ENCODE results near the gene RFLNA.
A peak's percentile ranks its signal among the peaks of the same experiment; 100 is the strongest.

RFLNA gene

DNA sequence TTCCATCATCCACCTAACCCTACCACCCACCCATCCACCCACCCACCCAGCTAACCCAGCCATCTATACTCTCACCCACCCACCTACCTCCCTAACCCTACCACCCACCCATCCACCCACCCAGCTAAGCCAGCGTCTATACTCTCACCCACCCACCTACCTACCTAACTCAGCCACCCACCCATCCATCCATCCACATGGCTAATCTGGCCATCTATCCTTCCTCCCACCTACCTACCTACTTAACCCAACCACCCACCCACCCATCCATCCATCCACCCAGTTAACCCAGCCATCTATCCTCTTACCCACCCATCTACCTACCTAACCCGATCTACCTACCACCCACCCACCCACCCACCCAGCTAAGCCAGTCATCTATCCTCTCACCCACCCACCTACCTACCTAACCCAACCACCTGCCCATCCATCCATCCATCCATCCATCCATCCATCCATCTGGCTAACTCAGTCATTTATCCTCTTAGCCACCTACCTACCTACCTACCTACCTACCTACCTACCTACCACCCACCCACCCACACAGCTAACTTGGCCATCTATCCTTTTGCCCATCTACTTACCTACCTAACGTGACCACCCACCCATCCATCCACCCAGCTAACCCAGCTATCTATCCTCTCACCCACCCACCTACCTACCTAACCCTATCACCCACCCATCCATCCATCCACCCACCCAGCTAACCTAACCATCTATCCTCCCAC, 44.1 kb downstream of the RFLNA start:
- DNase-seq, result no peak

DNA sequence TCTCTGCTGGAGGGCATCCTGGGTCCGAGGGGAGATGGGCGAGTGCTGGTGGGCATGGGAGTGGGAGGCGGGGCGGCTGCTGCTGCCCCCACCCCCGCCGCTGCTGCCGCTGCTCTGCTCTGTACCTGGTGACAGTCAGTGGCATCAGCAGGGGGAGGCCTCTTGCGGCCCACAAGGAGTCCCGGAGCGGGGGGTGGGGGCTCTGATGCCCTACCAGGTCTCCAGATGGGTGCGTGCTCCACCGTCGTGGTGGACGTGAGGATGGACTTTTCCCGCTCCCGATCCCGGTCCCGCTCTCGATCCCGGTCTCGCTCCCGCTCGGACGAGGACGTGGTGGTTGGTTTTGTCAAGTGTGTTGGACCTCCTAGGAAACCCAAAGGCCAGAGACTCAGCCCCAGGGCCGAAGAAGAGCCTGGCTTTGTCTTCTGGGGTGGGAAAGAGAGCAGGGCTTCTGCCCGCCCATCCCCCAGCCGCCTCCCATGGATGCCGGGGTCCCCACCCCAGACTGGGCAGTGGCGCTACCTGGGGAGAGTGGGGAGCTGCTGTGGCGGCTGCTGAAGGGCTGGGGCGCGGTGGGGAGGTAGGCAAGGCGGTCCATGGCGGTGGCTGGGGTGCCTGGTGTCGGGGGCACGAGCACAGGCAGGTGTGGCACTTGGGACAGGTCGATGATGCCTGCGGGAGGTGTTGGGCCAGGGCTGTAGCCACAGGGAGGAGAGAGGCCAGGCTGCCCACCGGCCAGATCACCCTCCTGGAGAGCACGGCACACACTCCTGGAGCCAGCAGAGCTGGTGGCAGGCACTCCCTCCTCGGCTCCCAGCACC, 45.4 kb downstream of the RFLNA start:
- no peak for DNase-seq

DNA sequence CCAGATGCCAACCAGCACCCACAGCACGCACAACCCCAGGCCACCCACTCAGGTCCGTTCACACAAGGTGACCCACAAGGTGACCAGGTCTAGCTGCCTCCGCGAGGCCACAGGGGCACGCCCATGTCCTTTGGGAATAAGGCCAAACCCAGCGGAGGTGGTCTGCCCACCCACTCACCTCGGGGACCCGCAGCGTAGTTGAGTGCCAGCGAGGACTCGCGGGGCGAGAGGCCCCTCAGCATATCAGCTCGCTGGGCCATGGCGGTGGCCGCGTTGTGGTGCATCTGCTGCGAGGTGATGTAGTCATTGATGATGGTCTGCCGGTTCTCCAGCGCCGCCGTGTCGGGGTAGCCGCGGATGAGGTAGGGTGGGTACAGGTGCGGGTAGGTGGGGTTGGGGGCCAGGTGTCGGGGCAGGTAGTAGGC, 46.8 kb downstream of the RFLNA start:
- DNase-seq, result no peak

- DNase-seq, result no peak
Observed at GRCh38 chr12:124344022-124344421, 49.1 kb downstream of the RFLNA start.

GRCh38 chr12:124344526-124344925, 49.6 kb downstream of the RFLNA start:
- DNase-seq, result no peak

DNA sequence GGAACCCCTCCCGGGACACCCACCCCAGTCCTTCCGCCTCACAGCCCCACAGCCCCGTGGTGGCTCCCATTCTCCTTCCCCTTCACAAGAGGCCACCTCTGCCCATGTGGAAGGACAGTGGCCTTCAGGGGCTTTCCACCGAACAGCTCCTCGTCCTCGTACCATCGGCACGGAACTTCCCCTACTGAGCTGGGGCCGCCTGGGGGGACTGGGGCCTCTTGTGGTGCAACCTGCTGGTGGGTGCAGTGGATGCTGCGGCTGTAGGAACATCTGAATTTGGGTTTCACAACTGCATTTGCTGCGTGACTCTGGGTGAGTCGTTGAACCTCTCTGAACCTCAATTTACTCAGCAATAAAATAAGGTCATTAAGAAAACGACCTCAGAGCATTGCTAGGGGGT, 50.9 kb downstream of the RFLNA start:
- DNase-seq, result no peak

- no peak for DNase-seq
Observed at GRCh38 chr12:124346425-124347168, 51.7 kb downstream of the RFLNA start.

GRCh38 chr12:124347335-124347734, 52.4 kb downstream of the RFLNA start:
- DNase-seq, result no peak

- DNase-seq, result peak; percentile 37
Observed at GRCh38 chr12:124347805-124348658, 53.1 kb downstream of the RFLNA start.

- DNase-seq, result no peak
Observed at GRCh38 chr12:124348659-124349380, 53.9 kb downstream of the RFLNA start.

- no peak for DNase-seq
Observed at GRCh38 chr12:124350491-124350890, 55.6 kb downstream of the RFLNA start.

- no peak for DNase-seq
Observed at GRCh38 chr12:124351422-124351821, 56.5 kb downstream of the RFLNA start.

GRCh38 chr12:124352257-124352656, 57.4 kb downstream of the RFLNA start:
- DNase-seq, result no peak

DNA sequence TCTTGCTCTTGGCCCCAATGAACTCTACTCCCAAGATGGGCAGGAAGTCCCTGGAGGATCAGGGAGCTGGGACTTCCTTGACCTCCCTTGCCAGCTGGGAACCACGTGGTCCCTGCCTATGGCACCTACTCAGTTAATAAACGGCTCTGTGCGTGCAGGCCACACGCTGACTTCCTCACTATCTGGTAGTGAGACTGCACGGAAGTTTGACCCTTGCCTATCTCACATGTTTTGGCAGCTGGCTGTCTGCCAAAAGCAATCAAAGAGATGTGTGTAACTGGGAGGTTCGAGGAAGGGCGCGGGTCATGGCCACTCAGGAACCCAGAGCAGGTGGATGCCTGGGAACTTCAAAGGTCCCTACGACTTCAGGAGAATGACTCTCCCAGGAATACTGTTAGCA, 57.9 kb downstream of the RFLNA start:
- DNase-seq, result no peak

DNA sequence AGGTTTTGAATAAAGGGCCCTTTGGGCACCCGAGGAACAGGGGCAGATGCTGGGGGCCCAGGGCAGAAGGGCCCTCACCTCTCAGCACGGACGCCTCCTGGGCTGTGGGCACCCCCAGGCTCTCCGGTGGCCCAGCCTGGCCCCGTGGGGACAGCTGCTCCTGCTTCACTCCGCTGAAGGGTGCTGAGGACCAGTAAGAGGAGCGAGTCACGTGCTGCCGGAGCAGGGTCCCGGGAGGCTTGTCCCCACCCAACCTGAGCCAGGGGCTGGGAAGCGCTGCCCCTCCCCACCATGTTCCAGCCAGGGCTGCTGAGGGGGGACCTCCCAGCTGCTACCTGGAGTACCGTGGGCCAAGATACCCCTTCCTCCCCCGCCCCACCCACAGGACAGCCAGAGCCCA, 59.5 kb downstream of the RFLNA start:
- DNase-seq, result no peak

- no peak for DNase-seq
Observed at GRCh38 chr12:124356221-124356620, 61.3 kb downstream of the RFLNA start.

GRCh38 chr12:124357616-124358015, 62.7 kb downstream of the RFLNA start:
- no peak for DNase-seq

DNA sequence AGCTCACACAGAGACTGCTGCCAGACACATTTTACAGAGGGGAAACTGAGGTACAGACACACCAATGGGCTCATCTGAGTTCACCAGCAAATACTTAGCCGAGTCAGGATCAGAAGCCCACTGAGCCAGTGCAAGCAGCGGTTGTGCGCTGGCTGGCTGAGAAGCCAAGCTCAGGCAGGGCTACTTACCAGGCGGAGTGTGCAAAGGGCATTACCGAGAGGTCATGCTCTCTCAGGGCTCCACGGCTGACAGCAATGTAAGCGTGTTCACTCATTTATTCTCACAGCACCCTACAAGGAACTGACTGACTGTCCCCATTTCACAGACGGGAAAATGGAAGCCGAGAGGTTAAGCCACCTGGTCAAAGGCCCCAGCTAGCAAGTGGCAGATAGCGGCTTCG, 63.7 kb downstream of the RFLNA start:
- DNase-seq, result no peak

- no peak for DNase-seq
Observed at GRCh38 chr12:124359671-124360581, 65.0 kb downstream of the RFLNA start.

DNA sequence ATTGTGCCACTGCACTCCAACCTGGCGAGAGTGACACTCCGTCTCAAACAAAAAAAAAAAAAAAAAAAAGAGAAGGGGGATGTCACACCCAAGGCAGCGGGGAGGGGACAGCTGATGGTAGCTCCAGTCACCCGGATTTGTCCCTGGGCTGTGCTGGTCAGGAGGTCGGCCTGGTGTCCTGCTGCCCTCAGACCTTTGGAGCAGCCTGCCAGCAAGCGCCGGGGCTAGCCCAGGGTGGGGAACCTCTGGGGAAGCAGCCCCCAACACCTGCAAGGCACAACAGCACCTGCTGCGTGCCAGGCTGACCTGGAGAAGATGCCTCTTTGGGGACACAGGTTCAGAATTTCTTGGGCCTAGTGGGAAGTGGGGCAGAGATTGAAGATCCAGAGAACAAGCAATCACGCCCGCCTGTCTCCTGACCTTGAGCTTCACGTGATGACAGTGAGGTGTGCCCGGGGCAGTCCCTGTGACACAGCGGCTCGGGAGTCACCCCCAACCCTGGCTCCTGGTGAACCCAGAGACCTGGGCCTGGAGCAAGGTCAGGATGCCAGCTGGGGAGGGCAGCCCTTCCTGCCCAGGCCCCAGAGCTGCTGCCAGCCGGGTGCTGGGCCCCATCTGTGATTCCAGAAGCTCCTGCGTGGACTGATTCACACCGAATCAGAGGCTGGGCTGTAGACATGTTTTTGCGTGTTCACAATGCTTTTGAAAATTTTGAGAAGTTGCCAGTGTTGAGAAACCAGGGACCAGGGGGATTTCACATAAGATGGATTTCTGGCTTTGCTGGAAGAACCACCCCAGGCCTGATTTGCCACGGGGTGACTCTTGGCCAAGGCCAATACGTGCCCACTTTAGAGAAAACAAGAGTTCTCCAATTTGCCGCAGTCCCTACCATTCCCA, 66.4 kb downstream of the RFLNA start:
- no peak for DNase-seq
